ENCODE data around the gene ADRA2B.
"Not testable (repeated sequence)": the region's sequence is repeated elsewhere in the genome, so short reads cannot be mapped to it uniquely, and the experiment has no call there.

Gene ADRA2B

DNA sequence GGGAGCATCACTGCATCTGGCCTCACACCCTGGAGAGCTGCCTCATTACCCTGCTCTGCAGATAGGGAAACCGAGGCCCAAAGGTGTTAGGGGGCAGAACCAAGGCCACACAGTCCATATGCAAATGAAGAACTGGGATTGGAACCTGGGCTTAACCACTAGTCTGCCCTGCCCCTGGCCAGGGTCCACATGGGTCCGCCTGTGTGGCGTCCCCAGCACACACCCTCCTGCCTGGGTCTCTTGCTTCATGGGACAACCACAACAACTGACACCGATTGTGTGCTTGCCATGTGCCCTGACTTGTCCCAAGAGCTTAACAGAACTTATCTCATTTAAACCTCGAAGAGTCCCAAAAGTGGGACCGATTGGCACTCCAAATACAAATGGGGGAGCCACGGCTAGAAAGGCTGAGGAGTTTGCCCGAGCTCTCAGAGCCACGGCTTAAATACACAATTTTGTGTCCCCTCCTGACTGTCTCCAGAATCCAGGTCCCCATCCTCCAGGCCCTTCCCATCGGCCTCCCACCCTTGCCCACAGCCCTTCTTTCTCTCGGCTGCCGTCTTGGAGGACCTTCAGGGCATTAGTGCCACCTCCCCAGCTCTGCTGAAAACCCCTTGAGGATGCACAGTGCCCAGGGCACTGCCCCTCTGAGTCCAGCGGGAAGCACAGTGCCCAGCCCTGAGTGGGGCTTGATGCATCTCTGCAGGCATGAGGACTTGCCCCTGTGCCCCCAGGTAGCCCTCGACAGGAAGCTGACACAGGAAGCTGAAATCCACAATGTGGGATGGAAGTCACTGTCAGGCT is 34.6 kb upstream of the ADRA2B start:
- in situ Hi-C loops (cut with HindIII; ENCODE audit: low sequenced_read_pairs) = no loop called here

- in situ Hi-C loops (cut with HindIII; ENCODE audit: low sequenced_read_pairs) = no loop called here
Observed at GRCh38 chr2:96150007-96150640, 33.8 kb upstream of the ADRA2B start.

DNA sequence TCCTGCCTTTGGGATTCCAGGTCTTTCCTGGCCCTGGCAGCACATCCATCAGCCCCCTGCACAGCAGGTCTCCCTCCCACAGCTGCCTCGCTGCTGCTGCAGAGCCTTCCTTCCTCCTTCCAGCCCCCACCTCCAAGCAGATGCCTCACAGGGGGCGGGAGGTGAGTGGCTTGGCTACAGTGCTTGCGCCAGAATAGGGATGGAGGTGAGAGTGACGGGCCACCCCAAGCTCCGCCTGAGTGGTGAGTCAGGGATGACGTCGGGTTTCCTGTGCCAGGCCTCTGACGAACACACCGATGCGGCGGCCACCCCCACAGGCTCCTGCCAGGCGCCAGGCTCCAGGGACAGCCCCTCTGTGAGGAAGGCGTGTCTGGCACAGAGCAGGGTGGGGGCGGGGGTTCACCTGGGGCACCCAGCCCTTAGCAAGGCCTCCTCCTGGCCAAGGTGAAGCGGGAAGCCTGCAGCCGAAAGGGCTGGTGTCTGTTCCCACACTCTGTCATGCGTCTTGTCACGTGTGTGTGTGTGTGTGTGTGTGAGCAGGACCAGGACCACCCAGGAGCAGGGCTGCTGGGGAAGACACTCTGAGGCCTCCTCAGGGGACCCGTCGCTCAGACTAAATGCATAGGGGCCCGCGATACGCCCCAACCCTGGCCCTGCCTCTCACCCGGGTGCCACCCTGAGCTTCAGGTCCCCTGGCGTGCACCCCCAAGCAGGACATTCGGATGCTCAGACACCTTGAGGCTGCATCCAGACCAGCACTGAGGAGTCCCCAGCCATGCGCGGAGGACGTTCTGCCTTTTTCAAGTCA is 32.2 kb upstream of the ADRA2B start:
- in situ Hi-C loops (cut with HindIII; ENCODE audit: low sequenced_read_pairs) = no loop called here

GRCh38 chr2:96147593-96148201 is 31.3 kb upstream of the ADRA2B start:
- in situ Hi-C loops (cut with HindIII; ENCODE audit: low sequenced_read_pairs) = no loop called here

GRCh38 chr2:96146881-96147592 is 30.7 kb upstream of the ADRA2B start:
- in situ Hi-C loops (cut with HindIII; ENCODE audit: low sequenced_read_pairs) = no loop called here

GRCh38 chr2:96146153-96146880 is 29.9 kb upstream of the ADRA2B start:
- in situ Hi-C loops (cut with HindIII; ENCODE audit: low sequenced_read_pairs) = no loop called here

GRCh38 chr2:96145848-96146152 is 29.4 kb upstream of the ADRA2B start:
- in situ Hi-C loops (cut with HindIII; ENCODE audit: low sequenced_read_pairs) = no loop called here

GRCh38 chr2:96145036-96145847 is 28.9 kb upstream of the ADRA2B start, which contains the start of gene DUSP2:
Gene DUSP2, minus strand, starts transcription at chr2:96145440. Its CDS starts 86 bp downstream, at chr2:96145354.
- in situ Hi-C loops (cut with HindIII; ENCODE audit: low sequenced_read_pairs) = no loop called here

- in situ Hi-C loops (cut with HindIII; ENCODE audit: low sequenced_read_pairs) = no loop called here
Observed at GRCh38 chr2:96144481-96145035, 28.2 kb upstream of the ADRA2B start.

DNA sequence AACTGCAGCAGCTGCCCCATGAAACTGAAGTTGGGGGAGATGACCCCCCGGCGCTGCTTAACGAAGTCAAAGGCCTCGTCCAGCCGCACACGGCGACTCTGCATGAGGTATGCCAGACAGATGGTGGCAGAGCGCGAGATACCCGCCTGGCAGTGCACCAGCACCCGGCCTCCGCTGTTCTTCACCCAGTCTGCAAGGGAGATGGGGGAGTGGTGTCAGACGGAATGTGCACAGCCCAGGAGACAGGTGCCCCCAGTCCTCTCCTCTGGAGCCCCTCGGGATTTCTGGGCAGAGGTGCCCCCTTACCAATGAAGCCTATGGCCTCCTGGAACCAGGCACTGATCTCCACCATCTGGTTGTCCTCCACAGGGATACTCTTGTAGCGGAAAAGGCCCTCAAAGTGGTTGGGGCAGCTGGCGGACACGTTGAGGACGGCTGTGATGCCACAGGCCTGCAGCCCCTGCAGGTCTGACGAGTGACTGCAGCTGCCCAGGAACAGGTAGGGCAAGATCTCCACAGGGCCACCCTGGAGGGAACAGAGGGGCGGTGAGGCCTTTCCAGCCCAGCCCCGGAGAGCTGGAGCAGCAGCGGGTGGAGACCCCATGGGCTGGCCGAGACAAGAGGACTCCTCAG is 27.6 kb upstream of the ADRA2B start:
- in situ Hi-C loops (cut with HindIII; ENCODE audit: low sequenced_read_pairs) = no loop called here

DNA sequence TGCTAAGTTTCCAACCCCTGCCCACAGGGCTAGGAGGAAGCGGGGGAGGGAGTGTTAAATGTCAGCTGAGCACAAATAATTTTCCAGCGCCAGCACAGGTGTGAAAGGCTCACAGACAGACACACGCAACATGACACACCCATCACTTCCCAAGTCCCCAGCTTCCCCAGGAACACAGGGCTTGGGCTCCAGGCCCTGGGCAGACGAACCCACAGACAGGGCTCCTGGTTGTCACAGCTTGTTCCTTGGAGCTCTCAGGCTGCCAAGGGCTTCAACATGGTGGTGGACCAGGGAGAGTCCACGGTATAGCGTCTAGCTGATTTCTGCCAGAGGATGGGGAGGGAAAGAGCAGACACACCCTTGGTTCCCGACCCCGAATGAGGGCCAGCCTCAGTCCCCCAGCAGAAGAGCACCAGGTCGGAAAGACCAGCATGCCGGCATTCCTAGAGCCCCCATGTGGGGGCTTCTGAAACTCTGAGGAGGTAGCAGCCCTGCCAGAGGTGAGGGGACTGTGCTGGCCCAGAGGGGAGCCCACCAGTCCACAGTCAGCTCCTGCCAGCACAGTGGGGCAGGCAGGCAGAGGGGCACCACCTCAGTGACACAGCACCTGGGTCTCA is 27.0 kb upstream of the ADRA2B start:
- in situ Hi-C loops (cut with HindIII; ENCODE audit: low sequenced_read_pairs) = no loop called here

DNA sequence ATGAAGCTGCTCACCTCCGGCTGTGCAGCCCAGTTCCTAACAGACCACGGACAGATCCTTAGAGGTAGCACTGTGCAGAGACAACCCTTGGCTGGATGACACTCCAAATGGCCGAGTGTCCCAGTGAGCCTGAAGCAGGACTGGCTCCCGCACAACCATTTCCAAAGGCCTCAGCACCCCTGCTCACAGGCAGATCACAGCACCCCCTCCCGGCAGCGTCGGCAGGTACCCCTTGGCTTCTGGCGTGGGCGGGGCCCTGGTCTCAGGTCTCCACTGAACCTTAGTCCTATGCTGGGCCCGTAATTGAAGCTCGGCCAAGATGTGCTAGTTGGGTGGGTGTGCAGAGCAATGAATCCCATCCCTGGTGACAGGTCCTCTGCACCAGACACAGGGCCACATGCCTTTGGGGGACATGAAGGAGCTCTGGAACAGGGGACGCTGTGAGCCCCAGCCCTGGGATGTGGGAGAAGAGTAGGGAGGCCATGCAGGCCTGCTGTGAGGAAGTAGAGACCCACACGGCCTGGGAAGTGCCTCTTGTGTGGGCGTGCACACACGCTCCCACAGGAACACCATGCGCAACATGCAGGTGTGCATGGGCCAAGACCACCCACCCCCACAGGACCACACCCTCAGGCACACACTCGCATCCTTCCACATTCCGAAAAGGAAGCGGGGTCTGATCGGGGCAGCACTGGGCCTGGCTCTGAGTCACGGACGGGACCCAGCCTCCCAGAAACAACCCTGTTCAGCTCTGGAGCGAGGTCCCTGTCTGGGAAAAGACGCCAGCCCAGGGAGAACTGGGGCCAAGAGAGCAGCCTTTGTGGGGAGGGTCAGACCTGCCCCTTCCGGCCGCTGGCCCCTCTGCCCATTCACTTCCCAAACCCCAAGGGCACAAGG is 26.1 kb upstream of the ADRA2B start:
- in situ Hi-C loops (cut with HindIII; ENCODE audit: low sequenced_read_pairs) = no loop called here

GRCh38 chr2:96141624-96141967 is 25.2 kb upstream of the ADRA2B start:
- in situ Hi-C loops (cut with HindIII; ENCODE audit: low sequenced_read_pairs) = not testable (repeated sequence)

- in situ Hi-C loops (cut with HindIII; ENCODE audit: low sequenced_read_pairs) = no loop called here
Observed at GRCh38 chr2:96140941-96141623, 24.7 kb upstream of the ADRA2B start.

- in situ Hi-C loops (cut with HindIII; ENCODE audit: low sequenced_read_pairs) = no loop called here
Observed at GRCh38 chr2:96139181-96139758, 22.9 kb upstream of the ADRA2B start.

Data from DLD1 (cell line).